SK-N-MC (cell line): ENCODE data around the gene SHOC2.

Source experiments
- DNase-seq: peaks from one replicate; pipeline ENCODE4 v3.0.0-alpha.2; 2011; ENCODE audit warnings: low read depth, low spot score
- H3K27ac ChIP-seq: fragments of 200-600 bp; sonication (generic); 2 replicates; pipeline ENCODE4 v1.5.1; 2016; ENCODE audit warnings: mixed run types
- H3K36me3 ChIP-seq: fragments of 200-600 bp; sonication (generic); 2 replicates; pipeline ENCODE4 v1.6.1; 2017; ENCODE audit warnings: antibody characterized with exemption, low read length, mixed read lengths; ENCODE audit not compliant: insufficient read depth
- H3K4me3 ChIP-seq: fragments of 200-600 bp; sonication (generic); 2 replicates; pipeline ENCODE4 v1.5.1; 2016
- H3K9ac ChIP-seq: fragments of 200-600 bp; sonication (generic); 2 replicates; pipeline ENCODE4 v1.8.0; 2017; ENCODE audit warnings: mixed run types, mixed read lengths; ENCODE audit not compliant: insufficient read length
- H3K9me3 ChIP-seq: fragments of 200-600 bp; sonication (generic); 2 replicates; pipeline ENCODE4 v1.6.1; 2017; ENCODE audit warnings: low read depth, mild to moderate bottlenecking, antibody characterized with exemption, low read length, moderate library complexity, mixed read lengths
- EZH2 ChIP-seq: fragments of 200-600 bp; sonication (generic); IDR thresholded peaks from one replicate; pipeline ENCODE4 v1.6.1; 2017; ENCODE audit warnings: antibody characterized with exemption
- FOXP2 ChIP-seq: optimal IDR thresholded peaks from 2 replicates; pipeline ENCODE3; 2011; ENCODE audit warnings: mild to moderate bottlenecking, moderate library complexity; ENCODE audit not compliant: insufficient read depth; ENCODE audit errors: extremely low read length, control extremely low read depth
- POLR2AphosphoS5 ChIP-seq: IDR thresholded peaks from 2 replicates; pipeline ENCODE4 v1.6.1; 2012; ENCODE audit warnings: mild to moderate bottlenecking, low read depth, low read length, borderline replicate concordance

Gene SHOC2

GRCh38 chr10:110931769-110932381 is 12.5 kb downstream of the SHOC2 start:
- H3K9ac ChIP-seq: no peak overlapping the region

GRCh38 chr10:110932505-110933180 is 13.2 kb downstream of the SHOC2 start:
- no peak overlapping the region for H3K4me3 ChIP-seq
- H3K27ac ChIP-seq: no peak overlapping the region
- H3K36me3 ChIP-seq: no peaks in the 10 kb centered on the region
- H3K9ac ChIP-seq: no peak overlapping the region
- no peaks in the 10 kb centered on the region for H3K9me3 ChIP-seq
- no peak for DNase-seq
- TF ChIP-seq POLR2AphosphoS5: no peak
- TF ChIP-seq EZH2: no peak
- TF ChIP-seq FOXP2: no peak

More at GRCh38 chr10:110931769-110932381, 12.5 kb downstream of the SHOC2 start:
- H3K27ac ChIP-seq: no peak overlapping the region
- H3K9me3 ChIP-seq: no peaks in the 10 kb centered on the region
- DNase-seq: no peak
- no peak overlapping the region for H3K4me3 ChIP-seq
- TF ChIP-seq FOXP2 (no peak), POLR2AphosphoS5 (no peak), EZH2 (no peak)
- no peaks in the 10 kb centered on the region for H3K36me3 ChIP-seq

- H3K27ac ChIP-seq: no peak overlapping the region
- no peaks in the 10 kb centered on the region for H3K36me3 ChIP-seq
- TF ChIP-seq FOXP2 (no peak), EZH2 (no peak), POLR2AphosphoS5 (no peak)
- H3K4me3 ChIP-seq: no peak overlapping the region
- H3K9me3 ChIP-seq: no peaks in the 10 kb centered on the region
- H3K9ac ChIP-seq: no peak overlapping the region
- DNase-seq: no peak
Observed at GRCh38 chr10:110936757-110937156, 17.4 kb downstream of the SHOC2 start.

GRCh38 chr10:110939419-110939818 is 20.0 kb downstream of the SHOC2 start:
- DNase-seq: no peak
- H3K9ac ChIP-seq: no peak overlapping the region
- no peak overlapping the region for H3K27ac ChIP-seq
- peaks cover 11% of the 10 kb centered on the region for H3K36me3 ChIP-seq
- H3K4me3 ChIP-seq: no peak overlapping the region
- no peaks in the 10 kb centered on the region for H3K9me3 ChIP-seq
- no peak for TF ChIP-seq POLR2AphosphoS5
- no peak for TF ChIP-seq EZH2
- TF ChIP-seq FOXP2: no peak

DNA sequence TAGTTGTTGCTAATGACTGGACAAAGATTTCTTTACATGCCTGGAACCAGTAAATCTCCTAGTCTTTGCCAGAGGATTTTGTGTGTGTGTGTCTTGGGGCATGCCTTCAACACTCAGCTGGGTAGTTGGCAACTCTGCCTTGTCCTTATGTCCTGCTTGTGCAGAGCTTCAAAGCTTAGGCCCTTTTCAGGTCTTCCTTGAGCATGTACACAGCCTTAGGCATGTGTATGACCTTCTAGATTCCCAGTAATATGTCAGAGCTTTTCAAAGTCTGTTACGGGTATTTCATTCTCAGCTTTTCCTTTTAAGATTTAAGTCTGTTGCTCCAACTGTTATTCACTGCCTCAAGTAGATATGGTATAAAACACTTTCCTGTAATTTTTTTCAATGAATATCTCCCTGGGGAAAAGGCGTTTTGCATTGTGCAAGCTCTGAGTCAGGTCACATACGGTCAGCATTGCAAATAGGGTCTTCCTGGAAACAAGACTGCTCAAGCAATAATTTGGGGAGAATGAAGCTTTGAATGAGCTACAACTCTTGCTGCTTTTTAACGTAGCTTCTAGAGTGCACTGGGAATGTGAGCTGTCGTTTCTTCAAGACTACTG is 25.5 kb downstream of the SHOC2 start:
- Histone ChIP-seq H3K4me3 (no peak overlapping the region), H3K9ac (no peak overlapping the region), H3K36me3 (peaks cover 11% of the 10 kb centered on the region), H3K9me3 (no peaks in the 10 kb centered on the region), H3K27ac (no peak overlapping the region)
- no peak for DNase-seq
- TF ChIP-seq FOXP2 (no peak), POLR2AphosphoS5 (no peak), EZH2 (no peak)

- TF ChIP-seq EZH2 (no peak), POLR2AphosphoS5 (no peak), FOXP2 (no peak)
- H3K9me3 ChIP-seq: no peaks in the 10 kb centered on the region
- peaks cover 11% of the 10 kb centered on the region for H3K36me3 ChIP-seq
- no peak overlapping the region for H3K9ac ChIP-seq
- DNase-seq: no peak
- H3K4me3 ChIP-seq: no peak overlapping the region
- H3K27ac ChIP-seq: no peak overlapping the region
Observed at GRCh38 chr10:110946496-110946895, 27.1 kb downstream of the SHOC2 start.

GRCh38 chr10:110947061-110947595 is 27.7 kb downstream of the SHOC2 start:
- Histone ChIP-seq H3K27ac (no peak overlapping the region), H3K36me3 (peaks cover 8% of the 10 kb centered on the region), H3K9ac (no peak overlapping the region), H3K9me3 (no peaks in the 10 kb centered on the region), H3K4me3 (no peak overlapping the region)
- TF ChIP-seq FOXP2 (no peak), POLR2AphosphoS5 (no peak), EZH2 (no peak)
- no peak for DNase-seq

- H3K4me3 ChIP-seq: no peak overlapping the region
- no peaks in the 10 kb centered on the region for H3K36me3 ChIP-seq
- no peak overlapping the region for H3K27ac ChIP-seq
- TF ChIP-seq FOXP2 (no peak), POLR2AphosphoS5 (no peak), EZH2 (no peak)
- no peaks in the 10 kb centered on the region for H3K9me3 ChIP-seq
- DNase-seq: no peak
- no peak overlapping the region for H3K9ac ChIP-seq
Observed at GRCh38 chr10:110951381-110951780, 32.0 kb downstream of the SHOC2 start.
